Left forelimb (tissue), 1 donor: ENCODE results near the gene HIRA.
"Not testable (repeated sequence)": the region's sequence is repeated elsewhere in the genome, so short reads cannot be mapped to it uniquely, and the experiment has no call there.

Experiments used
- DNase-seq: peaks from one replicate; pipeline ENCODE4 v3.0.0-alpha.2; 2018; ENCODE audit warnings: low spot score

HIRA gene

DNA sequence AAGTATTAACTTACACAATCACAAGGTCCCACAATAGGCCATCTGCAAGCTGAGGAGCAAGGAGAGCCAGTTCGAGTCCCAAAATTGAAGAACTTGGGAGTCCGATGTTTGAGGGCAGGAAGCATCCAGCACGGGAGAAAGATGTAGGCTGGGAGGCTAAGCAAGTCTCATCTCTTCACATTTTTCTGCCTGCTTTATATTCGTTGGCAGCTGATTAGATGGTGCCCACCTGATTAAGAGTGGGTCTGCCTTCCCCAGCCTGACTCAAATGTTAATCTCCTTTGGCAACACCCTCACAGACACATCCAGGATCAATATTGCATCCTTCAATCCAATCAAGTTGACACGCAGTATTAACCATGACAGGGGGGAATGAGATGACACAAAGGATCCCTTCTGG, 101.3 kb downstream of the HIRA start:
- not testable (repeated sequence) for DNase-seq

DNA sequence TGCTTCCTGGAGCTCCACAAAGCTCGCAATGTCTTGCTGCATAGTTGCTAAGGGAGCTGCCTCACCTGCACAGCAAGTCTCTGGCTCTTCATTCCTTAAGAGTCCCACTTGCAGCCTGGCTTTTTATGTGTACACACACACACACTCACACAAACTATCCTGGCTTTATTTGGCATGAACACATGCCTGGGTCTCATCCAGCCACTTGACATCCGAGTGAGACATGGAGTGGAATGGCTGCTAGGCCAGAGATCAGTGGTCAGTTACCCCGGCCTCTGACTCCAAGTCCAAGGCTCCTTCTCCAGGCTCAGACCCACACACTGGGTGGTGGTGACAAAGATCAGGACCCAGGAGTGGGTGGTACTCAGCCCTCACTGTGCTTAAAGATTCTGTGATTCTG, 102.1 kb downstream of the HIRA start:
- no peak for DNase-seq

DNA sequence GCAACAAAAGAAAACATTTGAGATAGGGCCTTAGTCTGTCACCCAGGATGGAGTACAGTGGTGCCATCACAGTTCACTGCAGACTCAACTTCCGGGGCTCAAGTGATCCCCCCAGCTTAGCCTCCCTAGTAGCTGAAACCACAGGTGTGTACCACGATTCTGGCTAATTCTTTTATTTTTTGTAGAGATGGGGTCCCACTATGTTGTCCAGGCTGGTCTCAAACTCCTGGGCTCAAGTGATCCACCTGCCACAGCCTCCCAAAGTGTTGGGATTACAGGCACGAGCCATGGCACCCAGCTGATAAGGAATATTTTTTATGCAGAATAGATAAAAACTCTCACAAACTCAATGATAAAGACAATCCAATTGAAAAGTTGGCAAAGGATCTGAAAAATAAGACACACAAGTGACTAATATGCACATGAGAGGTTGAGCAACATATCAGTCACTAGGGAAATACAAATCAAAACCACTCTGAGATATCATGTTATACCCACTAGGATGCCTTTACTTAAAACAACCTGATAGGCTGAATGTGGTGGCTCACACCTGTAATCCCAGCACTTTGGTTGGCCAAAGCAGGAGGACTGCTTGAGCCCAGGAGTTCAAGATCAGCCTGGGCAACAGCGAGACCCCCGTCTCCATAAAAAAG, 106.1 kb downstream of the HIRA start:
- DNase-seq = no peak

DNA sequence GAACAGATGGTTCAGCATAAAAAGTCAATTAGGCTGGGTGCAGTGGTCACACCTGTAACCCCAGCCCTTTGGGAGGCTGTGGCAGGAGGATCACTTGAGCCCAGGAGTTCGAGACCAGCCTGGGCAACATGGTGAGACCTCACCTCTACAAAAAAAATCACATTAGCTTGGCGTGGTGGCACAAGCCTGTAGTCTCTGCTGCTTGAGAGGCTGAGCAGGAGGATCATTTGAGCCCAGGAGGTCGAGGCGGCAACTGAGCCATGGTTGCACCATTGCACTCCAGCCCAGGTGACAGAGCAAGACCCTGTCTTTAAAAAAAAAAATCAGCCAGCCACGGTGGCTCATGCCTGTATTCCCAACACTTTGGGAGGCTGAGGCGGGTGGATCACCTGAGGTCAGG, 108.1 kb downstream of the HIRA start:
- not testable (repeated sequence) for DNase-seq

DNA sequence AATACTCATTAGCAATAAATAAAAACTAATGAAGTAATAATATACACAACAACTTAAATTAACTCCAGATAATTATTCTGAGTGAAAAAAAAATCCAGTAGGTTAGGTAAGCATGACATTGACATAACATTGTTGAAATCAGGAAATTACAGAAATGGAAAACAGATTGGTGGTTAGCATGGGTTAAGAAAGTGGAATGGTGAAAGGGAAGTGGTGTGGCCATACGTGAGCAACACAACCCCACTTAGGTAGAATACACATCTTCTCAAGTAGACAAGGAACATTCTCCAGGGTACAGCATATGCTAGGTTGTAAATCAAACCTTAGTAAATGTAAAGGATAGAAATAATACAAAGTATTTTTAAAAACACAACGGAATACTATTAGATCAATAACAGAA, 109.8 kb downstream of the HIRA start:
- no peak for DNase-seq

DNA sequence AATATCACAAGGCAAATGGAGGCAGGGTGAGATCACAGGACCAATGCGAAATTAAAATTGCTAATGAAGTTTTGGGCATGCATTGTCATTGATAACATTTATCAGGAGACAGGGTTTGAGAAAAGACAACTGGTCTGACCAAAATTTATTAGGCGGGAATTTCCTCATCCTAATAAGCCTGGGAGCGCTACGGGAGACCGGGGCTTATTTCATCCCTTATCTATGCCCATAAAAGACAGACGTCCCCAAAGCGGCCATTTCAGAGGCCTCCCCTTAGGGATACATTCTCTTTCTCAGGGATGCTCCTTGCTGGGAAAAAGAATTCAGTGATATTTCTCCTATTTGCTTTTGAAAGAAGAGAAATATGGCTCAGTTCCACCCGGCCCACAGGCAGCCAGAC, 111.4 kb downstream of the HIRA start:
- not testable (repeated sequence) for DNase-seq

DNA sequence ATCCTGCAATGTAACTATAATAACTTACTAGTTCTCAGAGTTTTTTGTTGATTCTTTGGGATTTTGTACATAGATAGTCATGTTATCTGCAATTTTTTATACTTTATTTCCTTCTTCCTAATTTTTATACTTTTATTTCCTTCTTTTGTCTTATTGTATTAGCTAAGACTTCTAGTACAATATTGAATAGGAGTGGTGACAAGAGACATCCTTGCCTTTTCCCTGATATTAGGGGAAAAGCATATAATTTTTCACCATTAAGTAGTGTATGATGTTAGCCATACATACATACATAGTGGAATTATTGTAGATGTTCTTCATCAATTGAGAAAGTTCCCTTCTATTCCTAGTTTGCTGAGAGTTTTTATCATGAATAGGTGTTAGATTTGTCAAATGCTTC, 112.3 kb downstream of the HIRA start:
- DNase-seq = no peak

DNA sequence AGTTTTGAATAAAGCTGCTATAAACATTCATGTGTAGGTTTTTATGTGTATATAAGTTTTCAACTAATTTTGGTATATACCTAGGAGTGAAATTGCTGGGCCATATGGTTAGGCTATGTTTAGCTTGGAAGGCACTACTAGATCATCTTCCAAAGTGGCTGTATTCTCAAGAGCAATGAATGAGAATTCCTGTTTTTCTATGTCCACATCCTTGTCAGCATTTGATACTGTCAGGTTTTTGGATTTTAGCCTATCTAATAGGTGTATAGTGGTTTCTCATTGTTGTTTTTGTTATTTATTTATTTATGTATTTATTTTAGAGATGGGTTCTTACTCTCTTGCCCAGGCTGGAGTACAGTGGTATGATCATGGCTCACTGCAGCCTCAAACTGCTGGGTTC, 113.7 kb downstream of the HIRA start:
- DNase-seq = no peak

DNA sequence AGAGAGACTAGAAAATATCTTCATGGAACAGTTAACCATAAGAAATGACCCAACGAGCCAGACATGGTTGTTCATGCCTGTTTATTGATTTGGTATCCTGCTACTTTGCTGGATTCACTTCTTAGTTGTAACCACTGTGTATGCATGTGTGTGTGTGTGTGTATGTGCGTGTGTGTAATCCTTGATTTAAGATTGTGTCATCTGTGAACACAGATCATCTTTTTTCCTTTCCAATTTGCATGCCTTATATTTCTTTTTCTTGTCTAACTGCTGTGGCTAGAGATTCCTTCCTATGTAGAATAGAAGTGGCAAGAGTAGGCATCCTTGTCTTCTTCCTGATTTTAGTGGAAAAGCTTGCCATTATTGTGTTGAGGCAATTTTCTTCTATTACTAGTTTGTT, 123.7 kb downstream of the HIRA start:
- DNase-seq = no peak

DNA sequence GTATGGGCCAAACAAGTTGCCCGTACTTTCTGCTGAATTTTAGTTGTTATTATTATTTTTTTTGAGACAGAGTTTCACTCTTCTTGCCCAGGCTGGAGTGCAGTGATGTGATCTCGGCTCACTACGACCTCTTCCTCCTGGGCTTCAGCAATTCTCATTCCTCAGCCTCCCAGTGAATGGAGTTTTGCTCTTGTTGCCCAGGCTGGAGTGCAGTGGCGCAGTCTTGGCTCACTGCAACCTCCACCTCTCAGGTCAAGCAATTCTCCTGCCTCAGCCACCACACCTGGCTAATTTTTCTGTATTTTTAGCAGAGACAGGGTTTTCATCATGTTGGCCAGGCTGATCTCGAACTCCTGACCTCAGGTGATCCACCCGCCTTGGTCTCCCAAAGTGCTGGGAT, 125.0 kb downstream of the HIRA start:
- not testable (repeated sequence) for DNase-seq

DNA sequence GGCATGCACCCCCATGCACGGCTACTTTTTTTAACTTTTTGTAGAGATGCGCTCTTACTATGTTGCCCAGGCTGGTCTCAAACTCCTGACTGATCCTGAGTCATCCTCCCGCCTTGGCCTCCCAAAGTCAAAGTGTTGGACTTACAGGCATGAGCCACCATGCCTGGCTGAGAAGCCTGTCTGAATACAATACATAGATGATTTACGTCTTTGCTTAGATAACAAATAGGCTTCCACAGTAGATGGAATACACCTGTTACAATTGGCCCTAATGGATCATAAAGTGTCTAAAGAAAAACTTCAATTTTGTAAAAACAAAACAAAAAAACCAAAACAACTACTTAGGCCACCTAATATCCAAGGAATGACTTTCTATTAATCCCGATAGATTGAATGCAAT, 127.0 kb downstream of the HIRA start:
- DNase-seq = no peak

DNA sequence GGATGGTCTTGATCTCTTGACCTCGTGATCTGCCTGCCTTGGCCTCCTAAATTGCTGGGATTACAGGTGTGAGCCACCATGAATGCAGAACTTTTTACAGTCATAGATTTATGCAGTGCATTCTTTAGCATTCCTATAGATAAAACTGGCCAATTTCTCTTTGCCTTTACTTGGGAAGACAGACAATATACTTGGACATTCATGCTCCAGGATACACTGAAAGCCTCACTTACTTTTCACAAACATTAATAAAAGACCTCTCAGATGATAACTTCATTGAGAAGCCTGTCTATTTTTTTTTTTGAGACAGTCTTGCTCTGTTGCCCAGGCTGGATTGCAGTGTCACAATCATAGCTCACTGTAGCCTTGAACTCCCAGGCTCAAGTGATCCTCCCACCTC, 127.7 kb downstream of the HIRA start:
- DNase-seq = no peak

DNA sequence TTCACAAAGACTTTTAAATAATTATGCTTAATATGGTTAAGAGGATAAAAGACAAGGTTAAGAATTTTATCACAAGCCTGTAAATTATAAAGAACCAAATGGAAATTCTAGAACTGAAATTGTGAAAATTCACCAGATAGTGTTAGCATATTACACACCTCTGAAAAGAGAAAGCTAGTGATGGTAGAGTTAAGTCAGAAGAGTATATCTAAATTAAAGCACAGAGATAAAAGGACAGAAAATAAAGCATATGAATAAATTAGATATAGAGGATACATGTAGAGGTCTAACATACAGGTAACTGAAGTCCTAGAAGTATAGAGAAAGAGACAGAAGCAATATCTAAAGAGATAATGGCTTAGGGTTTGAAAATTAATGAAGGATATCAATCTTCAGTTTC, 135.8 kb downstream of the HIRA start:
- DNase-seq = no peak

DNA sequence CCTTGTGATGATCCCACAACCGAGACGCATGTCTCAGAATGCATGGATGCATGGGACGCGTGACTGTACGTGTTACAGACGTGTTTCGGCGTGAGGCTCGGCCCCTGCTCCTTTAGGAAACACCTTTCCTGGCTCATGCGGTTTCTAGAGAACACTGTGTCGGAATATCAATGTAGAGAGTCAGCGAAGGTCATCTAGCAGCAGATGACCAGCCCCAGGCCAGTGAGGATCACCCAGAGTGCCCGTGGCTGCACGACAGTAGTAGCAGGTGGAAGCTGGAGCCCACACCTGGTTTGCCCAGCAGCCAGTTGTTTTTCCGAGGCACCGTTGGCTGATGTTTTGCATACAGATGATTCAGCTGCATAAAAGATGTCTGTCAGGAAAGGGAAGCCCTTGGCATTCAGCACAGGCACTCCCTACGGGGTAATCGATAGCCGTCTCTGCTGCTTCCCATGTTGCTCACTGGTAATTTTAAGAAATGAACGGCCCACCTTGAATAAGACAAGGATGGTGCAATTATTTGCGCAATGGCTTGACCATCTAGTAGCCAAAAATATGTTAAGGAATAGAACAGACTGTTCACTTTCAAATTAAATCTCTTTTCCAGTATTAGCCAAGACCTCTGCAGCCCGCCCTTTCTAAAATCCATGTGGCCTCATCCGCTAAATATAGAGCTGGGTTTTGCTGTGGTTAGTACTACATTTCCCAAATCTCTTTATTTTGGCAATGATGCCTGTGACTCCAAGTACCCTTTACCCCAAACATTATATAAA, 138.9 kb downstream of the HIRA start:
- no peak for DNase-seq

DNA sequence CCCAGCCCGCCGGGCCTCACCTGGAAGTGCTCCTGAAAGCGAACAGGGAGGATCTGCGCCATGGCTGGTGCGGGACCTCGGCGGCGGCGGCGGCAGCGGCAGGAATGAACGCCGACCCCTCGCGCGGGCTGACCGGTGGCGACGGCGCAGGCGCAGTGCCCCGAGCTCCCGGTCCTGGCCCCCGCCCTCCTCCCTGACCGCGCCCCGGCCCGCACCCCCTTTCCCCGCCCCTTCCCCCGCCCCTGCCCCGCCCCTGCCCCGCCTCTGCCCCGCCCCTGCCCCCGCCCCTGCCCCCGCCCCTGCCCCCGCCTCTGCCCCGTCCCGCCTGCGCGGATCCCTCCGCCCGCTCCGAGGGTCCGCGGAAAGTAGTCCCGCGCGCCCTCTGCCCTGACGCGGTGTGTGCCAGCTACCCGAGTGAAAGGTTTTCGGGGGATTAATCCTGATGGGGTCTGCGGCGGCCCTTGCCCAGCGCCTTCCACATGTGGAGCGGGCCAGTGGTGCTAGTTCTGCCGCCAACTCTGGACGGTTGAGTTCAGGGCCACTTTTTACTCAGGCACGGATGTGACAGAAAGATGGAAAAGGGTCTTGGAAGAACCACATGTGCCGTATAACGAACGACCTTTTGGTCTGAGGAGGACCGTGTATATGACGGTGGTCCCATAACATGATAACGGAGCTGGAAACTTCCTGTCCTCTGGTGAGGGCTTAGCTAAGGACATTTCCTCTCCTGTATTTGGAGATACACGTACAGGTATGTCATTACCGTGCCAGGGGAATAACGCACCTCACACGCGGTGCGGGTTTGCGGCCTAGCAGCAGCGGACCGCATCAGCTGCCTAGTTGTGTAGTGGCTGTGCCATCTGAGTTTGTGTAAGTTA, 139.7 kb downstream of the HIRA start, which contains the start of gene CLTCL1:
Gene CLTCL1, minus strand, starts transcription at position 140 of the 878 bp plus-strand sequence. Its CDS starts 78 bp downstream, at position 62.
- DNase-seq = peak; percentile 90

DNA sequence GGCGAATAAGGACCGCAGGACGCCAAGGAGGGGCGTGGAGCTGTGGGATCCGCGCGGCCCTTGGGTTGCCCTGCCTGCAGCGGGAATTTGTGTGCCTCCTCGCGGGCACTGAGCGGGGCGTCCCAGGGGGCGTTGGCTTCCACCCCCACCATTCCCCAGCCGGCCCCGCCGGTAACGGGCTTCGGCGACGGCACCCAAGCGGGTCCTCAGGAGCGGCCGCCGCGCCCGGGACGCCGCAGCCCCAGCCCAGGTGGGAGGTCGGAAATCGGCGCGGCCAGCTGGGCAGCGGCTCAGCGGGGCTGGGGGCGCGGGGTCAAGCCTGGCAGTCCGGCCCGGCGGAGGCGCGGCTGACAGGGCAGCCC, 140.3 kb downstream of the HIRA start:
- peak; percentile 68 for DNase-seq

DNA sequence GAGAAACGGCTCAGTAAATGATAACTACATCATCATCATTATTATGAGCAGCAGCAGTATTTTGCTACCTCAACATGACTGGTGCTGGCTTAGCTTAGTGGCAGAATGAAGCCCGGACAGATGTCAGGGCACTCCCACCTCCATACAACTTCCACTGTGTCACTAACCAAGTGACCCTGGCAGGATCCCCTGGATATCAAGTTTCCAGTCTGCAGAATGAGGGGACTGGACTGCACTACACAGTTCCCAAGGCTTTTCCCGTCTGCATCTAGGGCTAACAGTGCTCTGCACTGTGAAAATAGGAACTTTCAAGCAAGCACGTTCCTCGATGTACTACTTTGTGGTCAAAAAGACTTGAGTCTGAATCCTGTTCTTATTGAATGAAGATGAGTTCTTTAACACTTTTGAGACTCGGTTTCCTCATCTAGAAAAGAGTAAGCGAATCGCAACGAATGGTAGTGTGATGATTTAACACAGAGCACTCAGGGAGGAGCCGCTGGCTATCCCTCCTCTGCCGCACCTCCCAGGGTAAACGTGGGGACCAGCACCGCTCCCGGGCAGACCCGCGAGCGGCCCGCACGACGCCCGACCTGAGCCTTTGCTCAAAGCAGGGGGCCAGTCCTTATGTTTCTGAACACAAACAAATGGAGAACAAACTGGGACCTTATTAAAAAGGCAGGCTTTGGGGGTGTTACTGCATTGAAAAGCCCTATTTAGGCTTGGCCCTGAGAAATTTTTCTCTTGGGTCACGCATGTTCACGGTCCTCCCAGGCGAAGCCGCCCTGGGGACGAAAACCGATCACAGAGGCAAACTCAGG, 140.9 kb downstream of the HIRA start:
- DNase-seq = no peak

DNA sequence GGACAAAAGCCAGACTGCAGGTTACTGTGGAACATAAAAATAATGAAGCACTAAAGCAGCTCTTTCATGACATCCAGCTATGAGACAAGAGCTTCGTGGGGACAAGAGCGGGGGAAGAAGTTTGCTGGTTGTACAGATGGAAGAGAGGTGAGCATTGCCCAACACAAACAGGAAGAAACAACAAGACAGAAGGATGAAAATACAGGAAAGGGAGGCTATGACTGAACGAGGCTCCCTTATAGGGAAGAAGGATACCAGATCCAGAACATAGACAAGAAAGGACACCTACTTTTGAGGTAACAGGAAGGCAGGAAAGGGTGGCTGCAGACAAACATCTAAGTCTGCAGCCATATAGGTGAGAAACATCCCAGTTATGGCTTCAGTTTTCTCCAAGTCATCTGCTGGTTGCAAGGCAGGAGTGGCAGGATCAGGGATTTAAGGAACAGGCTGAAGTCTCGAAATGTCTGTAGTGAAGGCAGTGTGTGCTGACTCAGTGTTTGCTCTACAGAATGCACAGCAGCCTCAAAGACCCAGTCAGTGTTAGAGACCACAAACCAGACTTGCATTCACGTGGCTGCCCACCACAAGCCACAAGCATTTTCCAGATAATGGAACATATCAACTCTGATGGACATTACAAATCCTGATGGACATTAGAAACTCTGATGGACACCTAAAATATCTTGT, 141.9 kb downstream of the HIRA start:
- no peak for DNase-seq

DNA sequence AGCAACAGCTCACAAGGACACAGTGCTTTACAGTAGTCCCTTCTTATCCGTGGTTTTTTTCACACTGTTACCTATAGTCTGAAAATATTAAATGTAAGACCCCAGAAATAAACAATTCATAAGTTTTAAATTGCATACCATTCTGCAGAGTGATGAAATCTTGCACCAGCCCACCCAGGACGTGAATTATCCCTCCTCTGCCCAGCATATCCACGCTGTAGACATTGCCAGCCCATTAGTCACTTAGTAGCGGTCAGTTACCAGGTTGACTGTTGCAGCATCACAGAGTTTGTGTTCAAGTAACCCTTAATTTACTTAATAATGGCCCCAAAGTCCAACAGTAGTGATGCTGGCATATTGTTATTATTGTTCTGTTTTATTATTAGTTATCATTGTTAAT, 143.6 kb downstream of the HIRA start:
- no peak for DNase-seq

DNA sequence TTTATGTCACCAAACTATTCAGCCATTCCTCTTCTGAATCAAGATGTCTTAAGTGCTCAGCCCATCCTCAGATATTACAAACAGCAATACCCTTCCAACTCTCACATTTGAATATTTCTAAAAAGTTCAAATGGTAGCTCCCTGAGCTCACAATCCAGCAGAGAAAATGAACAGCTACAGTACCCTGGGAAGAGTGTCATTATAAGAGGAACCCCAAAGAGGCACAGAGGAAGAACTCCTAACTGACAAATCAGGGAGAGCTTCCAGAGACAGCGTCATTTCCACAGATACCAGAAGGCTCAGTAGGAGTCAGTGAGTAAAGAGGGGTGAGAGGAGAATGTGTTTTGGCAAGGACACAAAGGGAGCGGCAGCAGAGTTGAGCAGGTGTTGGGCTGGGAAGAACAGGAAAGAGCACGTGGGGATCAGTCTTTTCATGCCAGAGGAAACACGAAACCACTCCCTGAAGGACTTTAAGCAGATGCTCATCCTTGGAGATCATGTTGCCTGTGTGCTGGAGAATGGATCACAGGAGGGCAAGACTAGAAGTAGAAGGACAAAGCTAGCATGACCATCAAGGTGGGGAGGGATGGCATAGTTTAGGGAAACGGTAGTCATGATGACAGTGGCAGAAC, 144.3 kb downstream of the HIRA start:
- DNase-seq = no peak

DNA sequence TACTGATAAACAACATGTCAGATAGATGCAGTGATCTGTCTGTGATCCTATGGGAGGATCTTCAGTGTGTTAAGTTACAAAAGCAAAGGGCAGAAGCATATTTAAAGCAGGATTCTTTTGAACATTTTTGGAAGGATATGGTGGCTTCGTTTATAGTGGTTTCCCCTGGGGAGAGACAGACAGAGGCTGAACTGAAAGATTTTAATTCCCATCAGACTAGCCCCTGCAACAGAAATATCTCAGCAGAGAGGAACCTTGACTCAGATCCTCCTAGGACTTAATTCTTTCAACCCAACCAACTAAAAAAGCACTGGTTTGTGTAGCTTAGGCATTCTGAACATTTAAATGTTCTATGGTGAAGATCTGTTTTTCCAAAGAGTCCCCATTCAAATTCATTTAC, 145.7 kb downstream of the HIRA start:
- no peak for DNase-seq
